22Rv1 (cell line): ENCODE measurements around the gene DNAAF2.

Source experiments
- H3K27ac ChIP-seq: fragments of 450-650 bp; 2 replicates; pipeline ENCODE4 v1.5.1; 2017
- CTCF ChIP-seq: fragments of 450-650 bp; IDR thresholded peaks from 2 replicates; pipeline ENCODE4 v1.5.1; 2017; ENCODE audit warnings: mild to moderate bottlenecking
- ZFX ChIP-seq: fragments of 450-650 bp; IDR thresholded peaks from 2 replicates; pipeline ENCODE4 v1.6.1; 2017; ENCODE audit warnings: antibody characterized with exemption, borderline replicate concordance

The DNAAF2 gene

DNA sequence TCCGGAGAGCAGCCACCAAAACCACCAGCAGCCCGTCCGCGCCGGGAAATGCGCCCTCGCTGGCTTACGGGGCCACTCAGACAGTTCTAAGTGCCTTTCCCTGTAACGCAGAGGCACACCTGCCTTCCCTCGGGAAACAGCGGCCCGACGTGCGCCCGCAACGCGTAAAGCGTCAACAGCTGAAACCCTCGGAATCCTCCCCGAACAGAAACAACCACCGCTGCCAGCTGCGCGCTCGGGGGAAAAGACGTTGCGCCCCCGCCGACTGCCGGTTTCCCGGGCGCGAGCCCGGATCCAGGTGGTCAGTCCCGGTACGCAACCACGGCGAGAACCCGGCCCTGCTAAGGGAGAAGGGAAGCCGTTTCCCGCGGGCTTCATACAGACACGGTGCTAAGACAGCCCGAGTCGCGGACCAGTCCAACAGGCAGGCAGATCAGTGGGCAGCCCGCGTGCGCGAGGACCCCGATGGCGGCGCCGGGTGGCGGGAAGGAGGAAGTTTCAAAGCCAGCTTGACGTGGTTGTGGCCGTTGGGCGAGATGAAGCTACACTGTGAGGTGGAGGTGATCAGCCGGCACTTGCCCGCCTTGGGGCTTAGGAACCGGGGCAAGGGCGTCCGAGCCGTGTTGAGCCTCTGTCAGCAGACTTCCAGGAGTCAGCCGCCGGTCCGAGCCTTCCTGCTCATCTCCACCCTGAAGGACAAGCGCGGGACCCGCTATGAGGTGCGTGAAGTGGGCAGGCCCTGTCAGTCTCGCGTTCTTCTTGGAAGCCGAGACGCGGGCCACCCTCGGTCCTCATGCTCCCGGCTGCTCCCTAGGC lies 36.4 kb downstream of the DNAAF2 start, which contains the start of gene LRR1:
TSS of gene LRR1 (plus strand) at position 456 of the 816 bp plus-strand sequence. CDS start at position 537, 81 bp downstream.
- peak within 1 kb of the TSS; percentile 98 for H3K27ac ChIP-seq
- no peak; the same call in 1 of the 2 replicates for TF ChIP-seq CTCF
- TF ChIP-seq ZFX: no peak

DNA sequence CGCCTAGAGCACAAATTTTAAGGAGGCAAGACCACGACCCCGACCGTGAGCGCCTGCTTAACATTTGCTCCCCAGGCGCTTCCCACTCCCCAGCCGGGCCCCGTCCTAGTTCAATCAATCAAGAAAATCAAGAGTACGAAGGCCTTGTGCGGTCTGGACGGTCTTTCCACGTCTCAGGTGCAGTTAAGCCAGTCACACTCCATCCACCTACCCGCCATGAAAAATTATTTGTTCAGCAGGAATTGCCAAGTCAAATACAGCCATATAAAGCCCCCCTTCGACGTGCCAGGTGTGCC lies 36.9 kb downstream of the DNAAF2 start:
- no peak for TF ChIP-seq ZFX
- no peak for TF ChIP-seq CTCF
- peak overlapping the region; percentile 98 for H3K27ac ChIP-seq

GRCh38 chr14:49594347-49595091 lies 40.5 kb downstream of the DNAAF2 start:
- 0 out of 2 replicates have a peak overlapping the region, but pooled peaks have one; percentile 7 for H3K27ac ChIP-seq
- TF ChIP-seq CTCF (no peak), ZFX (no peak)

DNA sequence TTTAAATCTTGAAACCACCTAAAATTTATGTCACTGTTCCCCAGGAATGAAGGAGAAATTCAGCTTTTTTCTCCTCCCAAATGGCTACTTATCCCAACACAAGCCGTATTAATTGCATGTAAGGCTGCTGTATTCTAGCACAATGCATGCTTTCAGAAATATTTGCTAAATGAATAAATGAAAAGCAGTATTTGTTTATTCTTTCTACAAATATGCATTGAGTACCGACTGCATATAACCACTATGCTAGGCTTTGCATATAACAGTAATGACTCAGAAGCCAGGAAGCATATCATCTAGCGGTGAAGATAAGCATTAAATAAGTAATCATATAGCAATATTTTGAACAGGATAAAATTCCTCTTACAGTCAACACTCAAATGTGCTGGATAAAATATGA lies 42.0 kb downstream of the DNAAF2 start:
- no peak overlapping the region for H3K27ac ChIP-seq
- TF ChIP-seq CTCF (no peak), ZFX (no peak)

DNA sequence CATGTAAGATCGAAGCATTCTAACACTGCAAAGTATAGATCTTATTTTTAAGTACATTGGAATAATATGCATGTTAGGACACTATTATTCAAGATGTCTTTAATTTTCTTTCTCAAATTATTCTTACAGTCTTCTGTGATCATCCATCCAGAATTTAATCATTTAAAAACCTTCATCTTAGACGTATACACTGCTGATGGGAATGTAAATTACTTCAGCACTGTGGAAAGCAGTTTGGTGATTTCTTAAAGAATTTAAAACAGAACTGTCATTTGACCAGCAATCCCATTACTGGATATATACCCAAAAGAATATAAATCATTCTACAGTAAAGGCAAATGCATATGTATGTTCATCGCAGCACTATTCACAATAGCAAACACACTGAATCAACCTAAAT lies 45.7 kb downstream of the DNAAF2 start:
- H3K27ac ChIP-seq: no peak overlapping the region
- no peak for TF ChIP-seq ZFX
- TF ChIP-seq CTCF: no peak

- TF ChIP-seq CTCF (peak; percentile 95), ZFX (no peak)
- peak overlapping the region; percentile 88 for H3K27ac ChIP-seq
These were observed 48.2 kb downstream of the DNAAF2 start for GRCh38 chr14:49586673-49587460.
